Limb (tissue), 2 donors: ENCODE results near the gene PSMD10.

ENCODE experiments used
- DNase-seq, 2 donors: peaks; one replicate each; pipeline ENCODE4 v3.0.0-alpha.2; 2016; ENCODE audit errors: extremely low spot score in 2 of 2

The PSMD10 gene, protein sequence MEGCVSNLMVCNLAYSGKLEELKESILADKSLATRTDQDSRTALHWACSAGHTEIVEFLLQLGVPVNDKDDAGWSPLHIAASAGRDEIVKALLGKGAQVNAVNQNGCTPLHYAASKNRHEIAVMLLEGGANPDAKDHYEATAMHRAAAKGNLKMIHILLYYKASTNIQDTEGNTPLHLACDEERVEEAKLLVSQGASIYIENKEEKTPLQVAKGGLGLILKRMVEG

GRCh38 chrX:108091264-108091877 is at the start of gene PSMD10, which contains the start of gene ATG4A:
PSMD10 (minus strand) TSS chrX:108091542; CDS start chrX:108091520, 22 bp downstream.
ATG4A (plus strand) TSS chrX:108091778; CDS start chrX:108091827, 49 bp downstream.
- DNase-seq = peak; percentile 91 to 92

DNA sequence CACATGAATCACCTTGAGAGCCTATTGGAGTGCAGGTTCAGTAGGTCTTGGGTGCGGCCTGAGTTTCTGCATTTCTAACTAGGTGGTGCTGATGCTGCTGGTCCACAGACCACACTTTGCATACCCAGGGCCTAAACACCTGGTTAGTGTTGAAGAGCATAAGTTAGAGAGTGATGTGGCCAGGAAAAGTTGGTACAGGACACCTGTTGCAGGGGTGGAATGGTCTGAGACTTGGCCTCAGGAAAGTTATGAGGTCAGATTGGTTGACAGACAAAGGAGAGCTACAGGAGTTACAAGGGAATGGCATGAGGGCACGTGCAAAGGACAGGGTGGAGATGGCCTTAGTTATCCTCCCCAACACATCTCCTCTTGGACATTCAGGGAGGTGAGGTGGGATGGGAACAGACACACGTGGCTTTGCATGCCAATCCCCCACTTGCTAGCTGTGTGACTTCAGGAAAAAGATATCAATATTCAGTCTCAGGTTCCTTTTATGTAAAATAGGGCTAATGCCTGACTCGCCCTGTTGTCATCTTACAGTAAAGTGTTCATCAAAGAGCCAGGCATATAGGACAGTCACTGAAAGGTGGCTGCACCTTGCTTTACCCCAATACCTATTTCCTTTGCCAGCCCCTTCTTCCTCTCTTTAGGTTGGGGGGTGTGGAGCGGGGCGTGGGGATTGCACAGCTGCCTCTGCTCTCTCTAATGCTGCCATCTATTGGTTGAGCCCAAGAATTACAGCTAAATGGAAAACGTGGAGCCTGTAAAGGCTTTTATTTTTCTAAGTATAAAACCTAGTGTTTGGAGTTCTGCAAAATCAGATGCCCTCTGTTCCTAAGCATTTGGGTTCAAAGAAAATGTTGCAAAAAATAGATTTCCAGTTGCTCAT is 47.7 kb upstream of the PSMD10 start:
- DNase-seq = no peak

- no peak for DNase-seq
Measured at GRCh38 chrX:108134724-108135123, 43.4 kb upstream of the PSMD10 start.

GRCh38 chrX:108132876-108133275 is 41.5 kb upstream of the PSMD10 start:
- DNase-seq = no peak

DNA sequence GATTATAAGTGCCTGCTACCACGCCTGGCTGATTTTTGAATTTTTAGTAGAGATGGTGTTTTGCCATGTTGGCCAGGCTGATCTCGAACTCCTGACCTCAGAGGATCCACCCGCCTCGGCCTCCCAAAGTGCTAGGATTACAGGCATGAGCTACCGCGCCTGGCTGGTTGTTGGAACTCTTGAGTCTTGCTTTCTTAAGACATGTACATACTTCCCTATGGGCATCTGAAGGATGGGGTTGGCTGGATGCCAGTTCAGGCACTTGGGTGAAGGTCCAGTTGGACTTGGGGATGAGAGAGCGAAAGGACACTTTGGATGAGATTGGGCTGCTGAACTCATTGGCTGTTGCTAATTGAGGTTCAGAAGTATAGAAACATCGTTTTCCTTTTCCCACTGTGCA is 40.7 kb upstream of the PSMD10 start:
- no peak for DNase-seq

DNA sequence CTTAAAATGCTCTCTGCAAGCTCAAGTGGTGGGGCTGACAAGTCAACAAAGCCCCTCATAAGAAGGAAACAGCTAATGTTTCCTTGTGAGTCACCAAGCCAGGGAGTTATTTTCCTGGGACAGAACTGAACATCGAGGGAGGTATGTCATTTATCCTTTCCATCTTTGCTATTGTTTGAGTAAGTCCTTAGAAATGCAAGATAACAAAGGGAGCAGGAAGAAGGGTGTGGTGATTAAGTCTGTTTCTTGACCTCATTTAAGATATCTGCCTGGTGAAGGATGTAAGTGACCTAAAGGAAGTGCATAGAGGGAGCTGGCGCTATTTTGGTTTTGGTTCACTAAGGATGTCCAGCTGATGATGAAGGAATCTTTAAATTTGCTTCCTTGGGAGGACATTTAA is 40.1 kb upstream of the PSMD10 start:
- no peak for DNase-seq

- no peak for DNase-seq
Measured at GRCh38 chrX:108130889-108131288, 39.5 kb upstream of the PSMD10 start.

DNA sequence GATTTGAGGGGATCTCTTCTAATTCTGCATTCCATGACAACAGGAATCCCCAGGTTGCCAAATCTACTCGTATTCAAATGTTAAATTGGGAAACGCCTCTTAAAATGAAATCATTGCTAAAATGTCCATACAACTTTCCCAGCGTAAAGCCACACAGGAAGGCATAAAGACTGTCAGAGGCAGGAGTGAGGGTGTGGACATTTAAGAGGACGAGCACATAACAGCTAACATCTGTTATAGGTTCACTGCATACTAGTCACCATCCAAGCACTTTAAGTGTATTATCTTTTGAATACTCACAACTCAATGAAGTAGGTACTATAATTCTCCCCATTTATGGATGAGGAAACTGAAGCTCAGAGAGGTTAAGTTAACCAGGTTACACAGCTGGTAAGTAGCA is 35.8 kb upstream of the PSMD10 start:
- no peak for DNase-seq

DNA sequence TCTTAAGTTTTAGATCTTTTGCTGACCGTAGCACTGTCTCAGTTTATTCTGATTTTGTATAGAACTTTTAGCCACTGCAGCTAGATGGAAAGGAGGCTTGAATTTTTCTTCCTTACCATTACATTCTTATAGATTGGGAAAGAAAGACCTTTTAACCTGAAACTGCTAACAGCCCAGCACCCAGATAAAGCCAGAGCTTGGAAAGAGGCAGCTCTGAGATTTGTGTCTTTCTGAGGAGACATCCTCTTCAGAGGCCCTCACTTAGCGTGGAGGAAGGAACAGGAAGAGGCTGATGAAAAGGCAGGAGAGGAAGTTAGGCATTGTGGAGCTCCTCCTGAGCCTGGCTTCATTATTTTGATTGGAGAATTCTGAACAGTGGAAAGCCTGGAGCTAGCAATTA is 35.3 kb upstream of the PSMD10 start:
- no peak for DNase-seq

- DNase-seq = no peak
Measured at GRCh38 chrX:108123591-108124366, 32.4 kb upstream of the PSMD10 start.

DNA sequence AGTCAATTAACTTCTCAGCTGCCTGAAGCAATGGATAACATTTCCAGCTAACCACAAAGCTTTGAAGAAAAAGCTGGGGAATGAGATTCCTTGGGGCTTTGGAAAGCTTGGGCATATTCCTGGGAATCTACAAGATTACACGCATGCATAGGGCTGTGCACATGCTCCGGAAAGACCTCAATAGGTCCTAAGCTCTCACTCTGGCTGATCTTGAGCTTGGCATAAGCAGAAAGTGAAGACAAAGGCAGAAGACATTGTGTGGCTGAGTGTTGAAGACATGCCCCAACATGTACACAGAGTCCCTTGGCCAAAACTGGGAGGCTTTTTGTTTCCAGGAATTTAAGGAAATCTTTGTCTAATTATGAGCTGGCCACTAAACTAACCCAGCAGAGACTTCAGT is 31.4 kb upstream of the PSMD10 start:
- no peak for DNase-seq

DNA sequence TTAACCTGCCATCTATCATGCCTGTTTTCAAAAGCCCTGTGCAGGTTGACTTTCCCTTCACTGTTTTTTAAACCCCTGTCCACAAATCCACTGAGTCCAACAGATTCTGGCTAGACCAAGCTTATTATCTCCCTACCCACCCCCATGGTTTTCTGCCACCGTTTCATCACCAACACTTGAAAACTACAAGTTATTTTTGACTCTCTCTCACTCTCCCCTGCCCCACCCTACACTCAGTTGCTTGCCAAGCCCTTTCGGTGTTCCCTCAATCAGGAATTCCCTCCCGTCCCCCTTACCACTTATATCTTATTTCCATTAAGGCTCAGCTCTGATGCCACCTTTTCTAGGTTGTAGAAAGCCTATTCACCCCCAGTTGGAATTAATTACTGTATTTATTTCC is 29.9 kb upstream of the PSMD10 start:
- no peak for DNase-seq

DNA sequence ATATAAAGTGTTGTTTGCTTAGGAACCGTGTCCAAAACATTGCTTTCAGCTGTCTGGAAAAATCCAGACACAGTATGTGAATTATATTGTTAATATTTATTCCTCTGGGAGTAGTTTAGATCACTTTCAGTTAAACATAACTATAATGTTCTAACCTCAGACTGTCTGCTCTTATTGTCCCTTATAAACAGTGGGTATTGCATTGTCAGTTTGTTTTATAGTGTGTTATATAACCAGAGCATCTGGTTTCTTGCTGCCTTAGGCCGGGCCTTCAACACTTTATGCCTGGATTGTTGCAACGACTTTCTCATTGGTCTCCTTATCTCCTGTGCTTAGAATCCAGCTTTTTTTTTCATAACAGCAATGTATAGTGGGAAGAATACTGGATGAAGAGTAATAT is 26.6 kb upstream of the PSMD10 start:
- DNase-seq = peak in 1 of 2 donors; percentile 9

DNA sequence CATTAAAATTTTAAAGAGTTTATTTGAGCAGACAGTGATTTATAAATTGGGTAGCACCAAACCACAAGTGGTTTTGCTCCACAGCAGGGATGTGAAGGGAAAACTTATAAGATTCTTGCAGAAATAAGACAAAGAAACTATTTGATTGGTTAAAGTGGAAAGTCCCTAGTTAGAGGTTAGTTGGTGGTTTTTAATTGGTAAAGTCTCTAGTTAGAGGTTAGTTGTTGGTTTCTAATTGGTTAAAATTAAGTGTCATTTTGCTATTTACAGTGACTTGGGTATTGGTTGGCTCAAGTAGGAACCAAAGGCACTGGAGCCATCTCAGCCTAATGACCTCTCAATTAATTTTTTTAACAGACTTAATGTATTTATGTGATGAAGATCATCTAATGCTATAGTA is 23.2 kb upstream of the PSMD10 start:
- DNase-seq = no peak

DNA sequence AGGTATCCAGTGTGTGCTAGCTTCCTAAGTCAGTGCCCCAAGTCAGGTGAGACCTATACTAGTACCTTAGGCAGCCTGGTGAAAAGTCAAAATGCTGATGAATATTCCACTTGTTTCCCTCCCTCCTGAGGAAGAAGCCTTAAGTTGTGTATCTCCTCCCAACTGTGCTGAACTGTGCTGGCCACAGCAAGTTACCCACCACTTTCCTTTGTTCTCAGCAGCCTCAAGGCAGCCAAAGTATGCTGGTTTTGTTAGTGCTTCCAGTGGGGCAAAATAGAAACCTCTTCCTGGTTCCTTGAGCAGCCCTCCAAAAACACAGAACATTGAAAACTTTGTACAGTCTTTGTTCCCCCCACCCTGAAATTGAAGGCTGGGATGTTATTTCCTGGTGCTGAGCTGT is 14.1 kb upstream of the PSMD10 start:
- no peak for DNase-seq

GRCh38 chrX:108097380-108097779 is 6.0 kb upstream of the PSMD10 start:
- no peak for DNase-seq

DNA sequence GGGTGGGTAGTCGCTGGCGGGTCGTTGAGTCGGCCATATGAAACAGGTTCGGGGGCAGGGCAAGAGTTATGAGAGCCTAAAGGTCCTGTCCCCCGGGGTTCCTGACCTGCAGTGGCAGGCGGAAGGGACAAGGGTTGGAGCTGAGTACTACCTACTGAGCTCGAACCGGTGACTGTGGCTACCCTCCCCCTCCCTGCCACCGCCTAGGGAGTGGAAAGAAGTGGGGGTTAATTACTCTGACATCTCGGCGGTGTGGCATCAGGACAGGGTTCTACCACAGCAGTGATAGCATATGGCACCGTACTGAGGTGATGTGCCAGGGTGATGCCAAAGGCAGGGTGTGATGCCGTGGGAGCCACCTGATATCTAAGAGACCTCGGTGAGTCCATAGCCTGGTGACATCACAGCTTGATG is 543 bp upstream of the PSMD10 start:
- no peak for DNase-seq

DNA sequence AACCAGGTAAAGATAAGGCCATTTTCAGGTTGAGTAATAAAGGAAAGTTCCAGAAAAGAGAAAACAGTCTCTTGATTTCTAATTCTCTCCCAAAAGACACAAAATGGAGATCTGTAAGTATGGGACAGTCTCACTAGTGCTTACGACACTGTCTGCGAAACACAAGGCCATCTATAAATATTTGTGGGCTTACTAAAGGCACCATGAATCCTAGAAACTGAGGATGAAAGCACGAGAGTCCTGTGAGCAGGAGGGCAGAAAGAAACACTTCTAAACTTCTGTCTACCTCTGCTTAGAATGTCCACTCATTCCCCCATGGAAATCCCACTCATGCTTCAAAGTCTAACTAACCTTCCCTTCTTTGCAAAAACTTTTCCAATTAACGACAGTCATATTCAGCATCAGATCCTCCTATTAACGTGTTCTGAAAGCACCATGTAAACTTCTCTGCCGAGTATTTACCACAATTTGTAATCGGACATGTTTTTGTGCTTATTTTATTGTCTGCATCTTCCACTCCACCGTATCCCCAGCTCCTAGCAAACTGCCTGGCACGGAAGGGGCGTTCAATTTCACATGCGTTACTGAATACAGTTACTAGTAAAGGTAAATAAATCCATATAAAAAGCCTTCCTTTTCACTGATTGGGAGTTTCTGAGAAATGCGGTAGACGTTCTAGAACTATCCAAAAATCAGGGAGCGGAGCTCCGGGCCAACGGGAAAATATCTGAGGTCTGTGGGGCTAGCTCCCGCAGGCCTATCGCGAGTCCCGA is 665 bp downstream of the PSMD10 start:
- no peak for DNase-seq

DNA sequence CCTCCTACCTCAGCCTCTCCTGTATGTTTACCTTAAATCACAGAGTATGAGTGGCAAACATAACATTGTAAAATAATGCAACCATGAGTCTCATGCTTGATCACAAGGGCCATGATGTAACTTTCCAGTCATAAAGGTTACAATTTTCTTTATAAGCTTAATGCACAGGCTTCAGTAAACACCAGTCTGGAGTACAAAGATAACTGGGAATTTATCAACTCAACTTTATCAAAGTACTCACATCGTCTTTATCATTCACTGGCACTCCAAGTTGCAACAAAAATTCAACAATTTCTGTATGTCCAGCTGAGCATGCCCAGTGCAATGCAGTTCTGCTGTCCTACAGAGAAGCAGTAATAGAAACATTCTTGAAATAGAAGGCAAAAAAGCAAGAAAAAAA is 2.8 kb downstream of the PSMD10 start:
- DNase-seq = no peak

GRCh38 chrX:108087792-108088191 is 3.5 kb downstream of the PSMD10 start:
- DNase-seq = no peak

DNA sequence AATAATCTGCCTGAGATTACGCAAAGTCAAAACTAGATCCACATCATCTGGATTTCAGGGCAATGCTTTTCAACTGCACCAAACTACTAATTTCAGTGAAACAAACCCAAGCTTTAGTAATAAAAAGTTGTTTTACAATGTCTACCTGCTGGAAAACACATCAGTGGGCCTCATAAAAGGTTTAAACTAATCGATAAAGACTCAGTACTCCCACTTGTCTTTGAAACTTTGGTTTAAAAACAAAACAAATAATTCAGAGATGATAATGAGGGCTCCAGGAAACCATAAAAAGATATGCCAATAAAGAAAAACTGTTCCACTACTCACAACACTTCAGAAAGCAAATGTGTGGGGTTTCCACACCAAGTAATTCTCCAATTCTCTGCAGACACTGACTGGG is 10.2 kb downstream of the PSMD10 start:
- DNase-seq = no peak
